T-helper 2 cell treated with Interferon-gamma antibody and Interleukin-4, amounts not matched to agents 100 ng/mL and 5 ng/mL, for 36 hours (primary cell): Measurements from ENCODE around the gene SLC38A9. TPM values are rescaled to one million over a fixed set of nuclear protein-coding genes. Genes with fewer than 3 reads are reported as not detected.

Source experiments
- intact Hi-C: fragments of 100-400 bp; cut with micrococcal nuclease; formaldehyde crosslinking; loops from one replicate; pipeline ENCODE4 v1.15.1; 2023
- total RNA-seq: library from RNA; stranded (reverse); gene quantifications from 2 replicates; pipeline ENCODE4 v1.2.3, GENCODE V29; 2022

Gene SLC38A9
- total RNA-seq, 1 donor from 2014 or later, result 28.2 TPM

DNA sequence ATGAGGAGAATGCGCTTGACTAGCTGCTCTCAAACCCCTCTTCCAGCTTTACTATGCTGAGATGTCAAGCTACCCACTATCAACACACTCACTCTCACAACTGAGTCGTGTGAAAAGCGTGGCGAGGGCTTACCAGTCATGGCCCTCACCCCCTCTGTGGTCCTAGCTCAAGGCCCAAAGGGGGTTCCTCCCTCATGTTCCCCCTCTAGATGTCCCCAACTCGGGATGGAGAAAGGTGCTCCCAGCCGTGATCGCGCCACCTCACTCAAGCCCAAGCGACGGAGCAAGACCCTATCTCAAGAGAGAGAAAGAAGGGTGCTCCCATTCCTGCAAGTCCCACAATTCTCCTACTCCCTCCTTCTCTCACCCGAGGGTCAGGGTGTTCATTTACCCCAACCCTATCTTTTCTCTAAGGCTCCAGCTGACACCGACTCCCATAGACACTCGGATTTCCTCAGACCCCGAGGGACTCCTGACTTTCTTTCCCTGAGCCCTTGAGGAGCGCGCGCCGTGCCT lies 559 bp downstream of the SLC38A9 start:
- intact Hi-C loops, result loop anchor here (1.0 to 5.0 kb wide), 5 partner anchors 52 to 404 kb away; partner anchors contain the start of genes DHX29 and MTREX

DNA sequence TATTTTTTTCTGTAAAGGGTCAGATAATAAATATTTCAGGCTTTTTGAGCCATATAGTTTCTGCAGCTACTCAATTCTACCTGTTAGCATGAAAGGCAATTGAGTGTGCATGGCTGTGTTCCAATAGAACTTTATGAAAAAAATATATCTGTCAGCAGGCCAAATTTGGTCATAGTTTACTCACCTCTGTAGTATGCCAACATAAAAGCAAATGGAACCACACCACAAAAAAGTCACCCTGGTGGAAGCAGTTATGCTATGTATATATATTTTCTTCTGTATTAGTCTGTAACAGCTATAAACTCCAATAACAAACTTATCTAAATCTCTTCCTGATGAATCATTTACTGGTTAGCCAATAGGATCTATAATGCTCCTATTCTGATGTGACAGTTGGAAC lies 3.4 kb downstream of the SLC38A9 start:
- intact Hi-C loops, result no loop called here

DNA sequence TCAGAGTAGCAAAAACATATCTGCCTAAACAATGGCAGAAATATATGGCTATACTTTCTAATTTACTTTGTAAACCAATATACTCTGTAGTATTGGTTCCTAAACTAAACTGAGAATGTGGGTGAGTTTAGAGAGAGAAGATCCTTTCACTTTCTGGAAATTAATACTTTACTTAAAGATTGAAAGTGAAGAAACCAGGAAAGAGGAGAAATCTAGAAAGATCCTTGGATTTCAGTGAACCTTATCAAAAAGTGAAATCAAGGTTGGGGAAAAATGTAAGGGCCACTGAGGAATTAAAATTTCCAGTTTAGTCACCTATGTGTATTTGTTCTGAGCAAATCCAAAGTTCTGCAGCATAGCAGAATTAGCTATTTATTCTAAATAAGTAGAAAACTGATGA lies 5.9 kb downstream of the SLC38A9 start:
- intact Hi-C loops, result no loop called here

DNA sequence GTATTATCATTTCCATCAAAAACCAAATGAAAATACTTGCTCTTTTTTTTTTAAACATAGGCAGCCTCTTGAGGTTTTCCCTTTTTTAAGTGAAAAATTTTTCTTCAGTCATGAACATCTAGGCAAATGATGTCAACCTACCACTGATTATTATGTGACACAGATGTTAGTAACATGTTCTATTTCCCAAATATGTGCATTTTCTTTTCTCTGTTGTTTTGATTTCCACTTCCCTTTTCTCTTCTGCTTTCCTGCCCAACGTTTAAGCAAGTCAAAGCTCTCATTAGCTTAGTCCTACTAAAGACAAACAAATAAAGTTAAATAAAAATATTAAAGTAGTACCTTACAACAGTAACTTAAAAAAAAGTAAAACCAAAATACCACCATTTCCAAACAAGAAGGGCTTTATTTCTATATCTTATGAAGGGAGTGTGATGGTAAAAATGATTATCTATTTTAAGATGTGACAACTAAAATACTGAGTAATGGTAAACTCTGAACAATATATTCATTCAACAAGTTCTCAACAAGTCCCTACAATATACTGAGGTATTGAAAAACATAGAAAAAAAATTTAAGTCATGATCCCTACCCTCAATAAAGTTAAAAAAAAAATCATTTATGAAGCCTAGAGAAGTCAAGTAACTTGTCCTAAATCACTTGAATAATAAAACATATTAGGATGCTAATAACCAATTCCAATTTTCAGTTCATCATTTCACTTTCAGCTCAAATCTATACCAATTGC lies 9.4 kb downstream of the SLC38A9 start:
- intact Hi-C loops, result no loop called here

DNA sequence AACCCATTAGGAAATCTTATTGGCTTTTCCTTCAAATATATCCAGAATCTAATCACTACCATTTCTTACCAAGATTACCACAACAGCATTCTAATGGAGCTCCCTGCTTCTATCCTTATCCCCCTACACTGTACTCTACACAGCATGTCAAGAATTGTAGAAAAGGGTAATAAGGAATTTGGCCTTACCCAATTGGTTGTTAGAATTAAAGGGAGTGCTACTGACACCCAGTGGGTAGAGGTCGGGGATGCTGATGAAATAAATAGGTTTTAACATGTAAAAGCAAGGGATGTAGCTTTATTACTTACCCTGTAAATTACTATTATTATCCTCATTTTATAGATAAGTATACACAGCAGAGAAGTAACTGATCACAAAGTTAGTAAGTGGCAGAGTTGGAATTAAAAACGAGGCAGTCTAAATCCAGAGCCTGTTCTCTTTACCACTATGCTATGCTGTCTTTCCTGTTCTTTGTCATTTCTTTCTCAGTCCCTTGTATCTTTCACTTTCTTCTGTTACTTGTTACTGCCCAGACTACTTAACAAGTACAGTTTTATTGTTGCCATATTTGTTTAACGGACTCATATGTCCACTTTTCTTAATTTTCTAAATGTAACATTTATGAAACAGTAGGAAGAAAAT lies 10.5 kb downstream of the SLC38A9 start:
- intact Hi-C loops, result no loop called here

DNA sequence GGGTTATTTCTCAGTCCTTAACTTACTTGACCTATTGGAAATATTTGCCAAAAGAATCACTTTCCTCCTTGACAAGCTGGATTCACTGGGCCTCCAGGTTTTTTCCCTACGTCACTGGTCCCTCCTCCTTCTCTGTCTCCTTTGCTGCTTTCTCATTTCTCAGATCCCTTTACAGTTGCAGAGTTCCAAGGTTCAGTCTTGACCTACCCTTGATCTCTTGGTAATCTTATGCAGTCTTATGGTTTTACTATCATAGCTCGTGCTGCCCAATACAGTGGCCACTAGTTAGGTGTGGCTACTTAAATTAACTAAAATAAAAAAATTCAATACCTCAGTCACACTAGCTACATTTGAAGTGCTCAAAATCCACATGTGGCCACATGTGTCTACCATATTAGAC lies 11.4 kb downstream of the SLC38A9 start:
- intact Hi-C loops, result no loop called here

DNA sequence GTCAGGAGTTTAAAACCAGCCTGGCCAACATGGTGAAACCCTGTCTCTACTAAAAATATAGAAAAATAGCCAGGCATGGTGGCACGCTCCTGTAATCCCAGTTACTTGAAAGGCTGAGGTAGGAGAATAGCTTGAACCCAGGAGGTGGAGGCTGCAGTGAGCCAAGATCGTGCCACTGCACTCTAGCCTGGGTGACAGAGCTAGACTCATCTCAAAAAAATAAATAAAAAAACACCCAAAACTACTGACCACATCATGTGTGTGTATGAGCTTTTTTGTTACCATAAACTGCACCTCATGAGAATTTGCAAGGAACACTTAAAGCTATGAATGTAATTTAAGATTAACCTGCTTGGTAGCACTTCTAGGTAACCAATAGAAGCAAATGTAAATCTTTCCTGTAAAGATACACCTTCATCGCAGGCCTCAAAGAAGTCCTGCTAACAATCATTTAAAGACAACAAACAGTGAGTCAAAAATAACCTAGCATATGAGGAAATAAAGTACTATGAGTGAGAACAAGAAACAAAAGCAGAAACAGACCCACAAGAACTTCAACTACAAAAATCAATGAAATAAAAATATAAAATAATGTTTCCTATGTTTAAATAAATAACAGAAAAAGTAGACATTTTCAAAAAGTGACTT lies 13.0 kb downstream of the SLC38A9 start:
- intact Hi-C loops, result loop anchor here (10.0 kb wide), 1 partner anchor 164 kb away; the partner anchor contains the start of gene PLPP1

DNA sequence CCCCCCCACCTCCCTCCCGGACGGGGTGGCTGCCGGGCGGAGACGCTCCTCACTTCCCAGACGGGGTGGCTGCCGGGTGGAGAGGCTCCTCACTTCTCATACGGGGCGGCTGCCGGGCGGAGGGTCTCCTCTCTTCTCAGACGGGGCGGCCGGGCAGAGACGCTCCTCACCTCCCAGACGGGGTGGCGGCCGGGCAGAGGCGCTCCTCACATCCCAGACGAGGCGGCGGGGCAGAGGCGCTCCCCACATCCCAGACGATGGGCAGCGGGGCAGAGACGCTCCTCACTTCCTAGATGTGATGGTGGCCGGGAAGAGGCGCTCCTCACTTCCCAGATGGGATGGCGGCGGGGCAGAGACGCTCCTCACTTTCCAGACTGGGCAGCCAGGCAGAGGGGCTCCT lies 15.4 kb downstream of the SLC38A9 start:
- intact Hi-C loops, result loop anchor here (10.0 kb wide), 1 partner anchor 162 kb away; the partner anchor contains the start of gene PLPP1

DNA sequence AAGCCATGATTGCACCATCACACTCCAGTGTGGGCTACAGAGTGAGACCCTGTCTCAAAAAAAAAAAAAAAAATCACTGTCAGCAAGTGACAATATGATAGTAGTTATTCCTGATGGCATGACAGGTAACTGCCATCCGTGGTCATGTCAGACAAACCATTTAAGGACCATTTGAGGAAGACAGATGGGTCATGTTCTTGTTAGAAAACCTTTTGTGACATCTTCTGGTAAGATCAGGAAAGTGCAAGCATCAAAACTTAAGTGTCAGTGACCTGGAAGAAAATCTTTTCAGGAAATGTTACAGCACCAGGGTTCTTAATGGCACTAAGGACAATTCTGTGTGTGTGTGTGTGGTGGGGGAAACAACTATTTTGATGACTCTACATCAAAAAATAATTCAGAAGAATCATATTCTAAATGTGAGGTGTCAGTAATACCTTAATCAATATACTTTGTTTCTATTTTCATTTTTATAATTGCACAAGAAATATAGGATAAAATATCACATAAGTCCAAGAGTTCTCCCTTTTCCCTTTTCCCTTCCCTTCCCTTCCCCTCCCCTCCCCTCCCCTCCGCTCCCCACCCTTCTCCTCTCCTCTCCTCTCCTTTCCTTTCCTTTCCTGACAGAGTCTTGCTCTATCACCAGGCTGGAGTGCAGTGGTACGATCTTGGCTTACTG lies 17.8 kb downstream of the SLC38A9 start:
- intact Hi-C loops, result loop anchor here (1.0 to 10.0 kb wide), 6 partner anchors 159 to 522 kb away; partner anchors contain the start of genes MCIDAS and PLPP1

DNA sequence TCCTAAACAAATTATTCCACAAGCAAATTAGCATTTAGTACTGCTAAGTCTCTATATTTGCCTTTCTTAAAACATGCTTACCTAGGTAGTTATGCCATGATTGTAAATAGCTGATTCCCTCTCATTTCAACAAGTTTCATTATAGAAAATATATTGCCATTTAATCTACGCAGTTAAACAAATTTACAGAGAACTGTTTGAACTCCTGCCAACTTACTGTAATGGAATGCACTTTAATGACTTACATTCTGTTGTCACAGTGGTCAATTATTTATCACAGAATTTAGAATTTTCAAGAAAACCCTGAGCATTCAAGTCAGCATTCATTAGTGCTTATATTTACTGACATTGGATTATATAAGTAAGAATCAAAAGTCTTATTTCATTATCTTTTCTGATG lies 19.6 kb downstream of the SLC38A9 start:
- intact Hi-C loops, result loop anchor here (5.0 to 10.0 kb wide), 3 partner anchors 158 to 465 kb away; partner anchors contain the start of genes MCIDAS and PLPP1

DNA sequence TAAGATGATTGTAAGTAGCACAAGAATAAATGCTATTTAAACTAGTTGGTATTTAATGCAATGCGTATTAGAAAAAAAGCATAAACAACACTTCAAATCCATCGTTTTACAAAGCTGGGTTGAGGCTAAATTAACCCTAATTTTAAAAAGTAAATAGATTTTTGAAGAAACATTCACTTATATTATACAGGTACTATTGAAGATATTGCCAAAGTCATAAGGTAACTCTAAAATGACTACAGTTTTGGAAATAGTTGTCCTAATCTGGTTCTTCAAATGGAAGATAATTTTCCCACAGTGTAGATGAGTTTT lies 20.1 kb downstream of the SLC38A9 start:
- intact Hi-C loops, result loop anchor here (5.0 to 10.0 kb wide), 3 partner anchors 157 to 465 kb away; partner anchors contain the start of genes MCIDAS and PLPP1

DNA sequence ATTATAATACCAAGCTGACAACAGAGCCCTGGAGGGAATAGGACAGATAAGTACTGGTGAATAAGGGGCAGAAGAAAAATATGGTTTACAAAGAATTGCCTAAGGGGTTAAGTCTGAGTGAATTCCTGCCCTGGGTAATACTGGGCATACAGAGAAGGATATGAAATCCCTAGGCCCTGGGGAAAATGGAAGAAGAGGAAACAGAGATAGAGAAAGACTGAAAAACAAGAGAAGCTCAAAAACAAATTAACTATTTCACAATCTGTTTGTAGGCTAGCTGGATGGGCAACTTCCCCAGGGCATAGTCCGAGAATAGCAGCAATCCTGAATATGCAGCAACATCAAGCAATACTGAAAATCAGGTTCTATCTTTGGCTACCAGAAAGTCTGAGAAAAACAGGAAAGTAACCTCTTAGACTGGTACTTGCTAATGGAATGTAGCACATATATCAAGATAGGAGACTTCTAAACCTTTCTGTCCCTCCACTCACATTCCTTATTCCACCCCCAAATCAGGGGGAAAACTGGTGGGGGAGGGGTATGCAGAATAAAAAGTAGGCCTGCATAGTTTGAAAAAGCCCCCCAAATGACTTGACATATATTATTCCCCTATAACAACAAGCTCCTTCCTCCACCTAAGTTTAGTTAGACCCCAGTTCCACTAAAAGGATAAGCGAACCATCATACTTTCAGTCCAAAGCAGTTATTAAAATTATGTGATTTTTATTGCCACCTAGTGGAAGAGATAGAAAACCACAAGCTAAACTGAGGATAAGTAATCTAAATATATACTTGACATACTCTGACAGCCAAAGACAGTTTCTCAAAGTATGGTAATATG lies 20.6 kb downstream of the SLC38A9 start:
- intact Hi-C loops, result loop anchor here (5.0 to 10.0 kb wide), 3 partner anchors 157 to 464 kb away; partner anchors contain the start of genes MCIDAS and PLPP1

DNA sequence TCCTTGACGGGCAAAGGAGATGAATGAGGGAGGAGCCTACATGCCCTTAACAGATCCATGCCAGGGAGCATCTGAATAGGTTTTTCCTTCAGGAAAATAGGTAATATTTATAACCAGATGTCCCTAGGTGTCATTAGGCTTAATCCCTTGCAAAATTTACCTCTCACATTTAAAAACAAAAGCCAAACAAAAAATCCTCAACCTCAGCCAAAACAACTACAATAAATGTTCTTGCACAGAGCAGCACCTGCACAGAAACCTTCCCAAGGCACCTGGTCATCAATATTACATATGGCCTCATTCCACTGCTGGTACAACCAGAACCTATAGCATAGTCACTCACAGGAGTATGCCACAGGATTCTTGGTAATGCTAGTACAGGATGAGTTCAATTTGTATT lies 30.1 kb downstream of the SLC38A9 start:
- intact Hi-C loops, result no loop called here

DNA sequence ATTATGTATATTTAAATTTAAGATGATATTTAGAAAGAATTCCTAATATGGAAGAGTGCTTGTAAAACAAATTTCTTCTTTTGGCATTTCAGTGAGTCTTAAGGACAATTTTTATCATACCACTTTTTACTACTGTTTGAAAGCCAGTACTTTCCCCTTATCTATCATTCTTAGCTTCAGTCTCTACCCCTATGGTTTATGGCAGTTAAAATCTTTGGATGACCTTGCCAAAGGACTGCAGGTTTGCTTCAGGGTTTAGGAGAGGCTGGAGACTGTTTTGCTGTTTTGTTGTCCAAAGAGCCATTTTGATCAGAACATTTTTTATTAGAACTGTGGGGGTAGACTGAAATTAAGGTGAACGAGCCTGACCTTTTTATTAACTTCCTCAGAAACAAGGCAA lies 30.8 kb downstream of the SLC38A9 start:
- intact Hi-C loops, result no loop called here

DNA sequence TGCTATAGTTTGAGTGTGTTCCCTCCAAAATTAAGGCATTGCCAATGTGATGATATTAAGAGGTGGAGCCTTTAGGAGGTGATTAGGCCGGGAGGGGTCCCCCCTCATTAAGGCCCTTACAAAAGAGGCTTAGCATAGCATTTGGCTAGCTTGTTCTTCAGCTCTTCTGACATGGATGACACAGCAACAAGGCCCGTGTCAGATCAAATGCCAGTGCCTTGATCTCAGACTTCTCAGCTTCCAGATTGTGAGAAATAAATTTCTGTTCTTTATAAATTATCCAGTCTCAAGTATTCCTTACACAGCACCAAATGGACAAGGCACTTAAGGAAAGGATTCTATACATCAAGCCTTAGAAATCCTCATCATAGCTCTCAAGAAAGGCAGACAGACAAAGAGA lies 31.8 kb downstream of the SLC38A9 start:
- intact Hi-C loops, result no loop called here

DNA sequence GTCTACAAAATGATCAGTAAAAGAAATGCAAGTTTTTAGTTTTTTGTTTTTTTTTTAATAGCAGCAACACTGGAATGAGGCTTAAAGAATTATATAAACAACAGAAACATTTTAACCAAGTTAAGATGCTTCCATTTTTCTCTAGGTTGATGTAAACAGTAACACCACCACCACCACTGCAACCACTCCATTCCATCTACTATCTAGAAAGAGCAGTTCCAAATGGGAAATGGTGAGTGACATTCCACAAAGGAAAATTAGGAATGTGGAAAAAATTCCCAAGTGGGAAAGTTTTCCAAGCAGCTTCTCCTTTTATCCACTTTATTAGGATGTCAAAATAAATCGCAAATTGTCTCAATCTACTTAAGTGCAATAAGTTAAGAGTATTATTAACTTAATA lies 32.6 kb downstream of the SLC38A9 start:
- intact Hi-C loops, result no loop called here

DNA sequence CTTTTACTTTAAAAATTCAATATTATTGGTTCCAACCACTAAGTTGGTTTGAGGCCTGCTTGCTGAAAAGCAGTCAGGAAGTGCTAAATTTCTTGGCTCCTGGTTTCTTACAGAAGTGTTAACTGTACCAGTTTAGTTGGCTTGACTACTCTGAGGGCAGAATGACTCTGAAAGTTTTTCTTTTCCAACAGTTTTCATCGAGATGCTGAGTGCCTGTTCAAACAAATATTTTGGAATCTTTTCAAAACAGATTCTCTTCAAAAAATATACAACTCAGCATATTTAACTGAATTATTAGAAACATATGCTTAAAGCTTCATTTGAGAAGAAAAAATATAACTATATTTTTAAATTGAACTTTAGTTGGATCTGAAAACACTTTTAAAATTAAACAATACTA lies 37.0 kb downstream of the SLC38A9 start:
- intact Hi-C loops, result no loop called here

DNA sequence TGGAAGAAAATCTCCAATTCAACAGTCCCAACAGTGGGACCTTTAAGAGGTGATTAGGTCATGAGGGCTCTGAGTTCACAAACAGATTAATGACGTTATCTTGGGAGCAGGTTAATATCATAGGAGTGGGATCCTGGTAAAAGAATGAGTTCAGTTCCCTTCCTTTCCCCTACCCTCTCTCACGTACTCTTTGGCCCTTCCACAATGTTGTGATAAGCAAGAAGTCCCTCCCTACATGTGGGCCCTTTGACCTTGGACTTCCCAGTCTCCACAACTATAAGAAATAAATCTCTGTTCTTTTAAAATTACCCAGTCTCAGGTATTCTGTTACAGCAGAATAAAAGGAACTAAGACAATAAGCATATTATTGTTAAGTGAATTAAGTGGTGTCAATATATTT lies 37.8 kb downstream of the SLC38A9 start:
- intact Hi-C loops, result no loop called here

DNA sequence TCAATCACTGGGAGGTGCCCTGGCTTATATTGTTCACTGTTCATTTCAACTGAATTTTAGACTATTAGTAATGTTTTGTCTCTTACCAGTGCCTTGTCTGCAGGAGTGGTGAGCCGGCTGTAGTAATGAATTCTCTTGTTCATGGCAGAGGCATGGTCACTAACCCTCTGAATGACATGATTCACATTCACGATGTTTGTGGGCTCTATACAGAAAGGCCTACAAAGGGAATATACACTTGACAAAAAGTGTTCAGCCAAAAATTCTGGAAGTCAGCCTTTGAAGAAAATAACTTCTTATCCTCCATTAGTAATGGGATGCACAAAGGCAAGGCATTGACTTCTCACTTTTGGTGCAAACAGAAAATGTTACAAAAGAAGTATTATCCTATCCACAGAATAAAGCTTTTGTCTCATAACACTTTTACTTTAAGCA lies 39.6 kb downstream of the SLC38A9 start:
- intact Hi-C loops, result no loop called here

DNA sequence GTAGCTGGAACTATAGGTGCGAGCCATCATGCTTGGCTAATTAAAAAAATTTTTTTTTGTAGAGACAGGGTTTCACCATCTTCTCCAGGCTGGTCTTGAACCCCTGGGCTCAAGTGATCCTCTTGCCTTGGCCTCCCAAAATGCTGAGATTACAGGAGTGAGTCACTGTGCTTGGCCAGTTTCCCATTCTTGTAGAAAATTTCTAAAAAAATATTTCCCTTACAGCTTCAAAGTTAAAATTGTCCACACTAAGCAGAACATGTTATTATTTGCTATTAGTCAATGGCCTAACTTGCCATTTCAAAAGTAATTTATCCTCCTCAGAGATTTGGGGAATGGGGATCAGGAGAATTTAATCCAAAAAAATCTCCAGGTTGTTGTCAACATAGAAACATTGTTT lies 40.1 kb downstream of the SLC38A9 start:
- intact Hi-C loops, result no loop called here
